K562 (cell line): ENCODE results near the gene DNAJB11. TPM values are rescaled to one million over a fixed set of nuclear protein-coding genes. Genes with fewer than 3 reads are reported as not detected.

ENCODE experiments used
- CREB3 ChIP-seq: fragments of 450-650 bp; conservative IDR thresholded peaks from 2 replicates; pipeline ENCODE4 v1.6.1; 2016; ENCODE audit warnings: missing genetic modification characterization, low read depth, mild to moderate bottlenecking, missing compliant biosample characterization, moderate library complexity
- ETV6 ChIP-seq, 3 experiments: fragments of 150-350 bp in 1 of 3; sonication (generic) in 1 of 3; formaldehyde crosslinking in 1 of 3; IDR thresholded peaks; 2 replicates each; pipeline versions ENCODE4 v1.6.1 to v1.8.0; 2014 to 2022; ENCODE audit warnings: borderline replicate concordance in 2 of 3, low read depth in 2 of 3, antibody characterized with exemption in 1 of 3, low read length in 1 of 3, mild to moderate bottlenecking in 1 of 3, missing genetic modification reagents in 1 of 3
- FIP1L1 ChIP-seq: fragments of 200-400 bp; formaldehyde crosslinking; IDR thresholded peaks from 2 replicates; pipeline ENCODE4 v1.6.1; 2018; ENCODE audit warnings: mild to moderate bottlenecking, low read depth, low read length; ENCODE audit not compliant: poor library complexity, severe bottlenecking
- HEY1 ChIP-seq: fragments of 250-450 bp; sonication (Bioruptor Pico); IDR thresholded peaks from 2 replicates; pipeline ENCODE4 v1.5.0; 2020; ENCODE audit warnings: mild to moderate bottlenecking, moderate library complexity, borderline replicate concordance
- JUN ChIP-seq, 2 experiments: sonication (generic) in 1 of 2; formaldehyde crosslinking in 1 of 2; IDR thresholded peaks; 2 replicates each; pipeline versions ENCODE4 v1.6.1 to v1.8.0; 2012 to 2022; ENCODE audit warnings: borderline replicate concordance in 2 of 2, mild to moderate bottlenecking in 2 of 2, improper control_type of control experiment in 1 of 2, low read depth in 1 of 2, low read length in 1 of 2, missing genetic modification reagents in 1 of 2
- MCM2 ChIP-seq: fragments of 450-650 bp; IDR thresholded peaks from 2 replicates; pipeline ENCODE4 v1.6.1; 2017; ENCODE audit warnings: low read depth, mild to moderate bottlenecking
- PTRF ChIP-seq: fragments of 450-650 bp; IDR thresholded peaks from 2 replicates; pipeline ENCODE4 v1.6.1; 2016; ENCODE audit warnings: mild to moderate bottlenecking, missing genetic modification characterization, missing compliant biosample characterization
- REST ChIP-seq, 2 experiments: fragments of 450-650 bp; formaldehyde crosslinking in 1 of 2; IDR thresholded peaks; 2 replicates each; pipeline versions ENCODE4 v1.4.0 to v1.6.1; 2014 to 2020; ENCODE audit warnings: mild to moderate bottlenecking in 2 of 2, borderline replicate concordance in 1 of 2, low read depth in 1 of 2
- SUPT5H ChIP-seq: fragments of 450-650 bp; IDR thresholded peaks from 2 replicates; pipeline ENCODE4 v1.6.1; 2016
- TCF7L2 ChIP-seq: fragments of 150-350 bp; IDR thresholded peaks from 2 replicates; pipeline ENCODE4 v1.6.1; 2016; ENCODE audit warnings: low read depth, mild to moderate bottlenecking, low read length, moderate library complexity
- TGIF2 ChIP-seq: sonication (generic); formaldehyde crosslinking; IDR thresholded peaks from 2 replicates; pipeline ENCODE4 v1.8.1; 2022; ENCODE audit warnings: mild to moderate bottlenecking, missing genetic modification reagents, moderate library complexity
- TOE1 ChIP-seq, 2 experiments: fragments of 450-650 bp in 1 of 2; sonication (generic) in 1 of 2; formaldehyde crosslinking in 1 of 2; IDR thresholded peaks; 2 replicates each; pipeline versions ENCODE4 v1.7.1 to v1.8.0; 2016 to 2022; ENCODE audit warnings: borderline replicate concordance in 2 of 2, mild to moderate bottlenecking in 2 of 2, antibody characterized with exemption in 1 of 2, inconsistent platforms in 1 of 2, low read depth in 1 of 2, missing genetic modification reagents in 1 of 2, moderate library complexity in 1 of 2
- ZBTB26 ChIP-seq: fragments of 450-650 bp; formaldehyde crosslinking; IDR thresholded peaks from 2 replicates; pipeline ENCODE4 v1.4.0; 2022; ENCODE audit warnings: missing genetic modification characterization
- ZNF778 ChIP-seq: fragments of 450-650 bp; formaldehyde crosslinking; IDR thresholded peaks from 2 replicates; pipeline ENCODE4 v1.4.0; 2020; ENCODE audit warnings: mild to moderate bottlenecking, moderate library complexity
- polyA plus RNA-seq, 8 experiments: library from polyadenylated mRNA; depleted of rRNA in 4 of 8; stranded (reverse) in 5 of 8; unstranded in 3 of 8; fragments of >200 nt; fragmentation: Nextera tagmentation in 2 of 8; fragmentation: Illumina TruSeq in 1 of 8; extraction: Ambion mirVana in 2 of 8; extraction: Trizol in 1 of 8; gene quantifications; 2 replicates each; pipeline versions ENCODE4 v1.2.1 to v1.2.3, GENCODE V29; 2011 to 2014; ENCODE audit warnings: inconsistent platforms in 1 of 8, missing spikeins in 1 of 8
- total RNA-seq, 7 experiments: library from RNA; depleted of rRNA in 6 of 7; stranded (reverse); fragments of >200 nt in 6 of 7; fragmentation: Illumina TruSeq in 2 of 7; extraction: Trizol in 2 of 7; gene quantifications; 2 replicates each; pipeline versions ENCODE4 v1.2.1 to v1.2.3, GENCODE V29; 2011 to 2021; ENCODE audit warnings: low replicate concordance in 1 of 7

The DNAJB11 gene
- total and polyA plus RNA-seq, 9 of the 15 experiments (the other 6 are each of a cell fraction or from before 2014, with no cell fraction given): 14.8 to 74.7 (median 63.8) TPM

- TF ChIP-seq JUN (IDR thresholded peaks at IDR 0.05; ENCODE audit: borderline replicate concordance, low read depth, low read length): 0 out of 2 replicates have a peak, but pooled peaks have one; percentile 55
- TF ChIP-seq JUN (CRISPR knock-in tag; IDR thresholded peaks at IDR 0.05; ENCODE audit: borderline replicate concordance): peak; percentile 81; the same call in 1 of the 2 replicates
- no peak for TF ChIP-seq TOE1 (IDR thresholded peaks at IDR 0.05; ENCODE audit: borderline replicate concordance)
- no peak for TF ChIP-seq TOE1 (CRISPR knock-in tag; IDR thresholded peaks at IDR 0.05; ENCODE audit: borderline replicate concordance, low read depth)
- no peak for TF ChIP-seq ZNF778 (CRISPR knock-in tag)
- no peak for TF ChIP-seq ETV6 (IDR thresholded peaks at IDR 0.05; ENCODE audit: borderline replicate concordance in 1 of 2, low read depth in 2 of 2, low read length in 1 of 2)
- TF ChIP-seq ETV6 (CRISPR knock-in tag; IDR thresholded peaks at IDR 0.05; ENCODE audit: borderline replicate concordance): no peak
- TF ChIP-seq TCF7L2: no peak
- peak; percentile 50; the same call in 1 of the 2 replicates for TF ChIP-seq REST (IDR thresholded peaks at IDR 0.05; ENCODE audit: borderline replicate concordance)
- TF ChIP-seq REST (CRISPR knock-in tag; IDR thresholded peaks at IDR 0.05; ENCODE audit: low read depth): no peak
- TF ChIP-seq SUPT5H: peak; percentile 94
- no peak for TF ChIP-seq ZBTB26 (CRISPR knock-in tag)
- TF ChIP-seq MCM2: no peak
- TF ChIP-seq HEY1: no peak
- TF ChIP-seq CREB3 (tag): no peak
- no peak for TF ChIP-seq FIP1L1
- TF ChIP-seq PTRF (tag): no peak
- TF ChIP-seq TGIF2 (CRISPR knock-in tag): no peak
These were observed at the start of gene DNAJB11 (continued) for GRCh38 chr3:186570096-186570940.
